ENCODE results near the gene CNTF.

CNTF gene

GRCh38 chr11:58597486-58598144 is 24.9 kb upstream of the CNTF start:
- Histone ChIP-seq H3K79me2 (ENCODE audit: insufficient read depth, low read length) (peaks cover 98% of the 10 kb centered on the region), H4K20me1 (ENCODE audit: insufficient read depth, low read length) (0 out of 2 replicates have a peak, but pooled peaks cover 2% of the 10 kb centered on the region), H3K36me3 (ENCODE audit: insufficient read depth, low read length) (peaks cover 55% of the 10 kb centered on the region), H3K27ac (ENCODE audit: low read depth, low read length, poor library complexity, severe bottlenecking) (no peak overlapping the region), H2AFZ (ENCODE audit: low read length) (no peak overlapping the region), H3F3A (ENCODE audit: insufficient read depth, low read length) (no peaks in the 10 kb centered on the region), H3K4me2 (ENCODE audit: low read length) (no peak overlapping the region), H3K4me3 (ENCODE audit: low read depth, low read length, poor library complexity, severe bottlenecking) (no peak overlapping the region), H3K9me3 (ENCODE audit: low read length) (no peaks in the 10 kb centered on the region), H3K9ac (ENCODE audit: low read length) (no peak overlapping the region), H3K9me2 (ENCODE audit: low read depth, low read length) (no peaks in the 10 kb centered on the region), H3K4me1 (ENCODE audit: insufficient read depth, low read length, severe bottlenecking) (peaks cover 39% of the 10 kb centered on the region), H3K27me3 (ENCODE audit: insufficient read depth, low read length) (no peaks in the 10 kb centered on the region)
- TF ChIP-seq EZH2 (IDR thresholded peaks at IDR 0.05; ENCODE audit: borderline replicate concordance, low read length) = no peak
- no peak for TF ChIP-seq CTCF (IDR thresholded peaks at IDR 0.05; ENCODE audit: low read length)

GRCh38 chr11:58600510-58600909 is 22.0 kb upstream of the CNTF start:
- TF ChIP-seq EZH2 (IDR thresholded peaks at IDR 0.05; ENCODE audit: borderline replicate concordance, low read length) (no peak), CTCF (IDR thresholded peaks at IDR 0.05; ENCODE audit: low read length) (no peak)
- peaks cover 99% of the 10 kb centered on the region for H3K79me2 ChIP-seq (ENCODE audit: insufficient read depth, low read length)
- H3K9me3 ChIP-seq (ENCODE audit: low read length) = no peaks in the 10 kb centered on the region
- H3F3A ChIP-seq (ENCODE audit: insufficient read depth, low read length) = no peaks in the 10 kb centered on the region
- no peak overlapping the region for H3K4me2 ChIP-seq (ENCODE audit: low read length)
- H3K4me1 ChIP-seq (ENCODE audit: insufficient read depth, low read length, severe bottlenecking) = peaks cover 29% of the 10 kb centered on the region
- no peak overlapping the region for H2AFZ ChIP-seq (ENCODE audit: low read length)
- H3K4me3 ChIP-seq (ENCODE audit: low read depth, low read length, poor library complexity, severe bottlenecking) = no peak overlapping the region
- 0 out of 2 replicates have a peak, but pooled peaks cover 2% of the 10 kb centered on the region for H4K20me1 ChIP-seq (ENCODE audit: insufficient read depth, low read length)
- H3K9ac ChIP-seq (ENCODE audit: low read length) = no peak overlapping the region
- no peak overlapping the region for H3K27ac ChIP-seq (ENCODE audit: low read depth, low read length, poor library complexity, severe bottlenecking)
- no peaks in the 10 kb centered on the region for H3K9me2 ChIP-seq (ENCODE audit: low read depth, low read length)
- peaks cover 58% of the 10 kb centered on the region for H3K36me3 ChIP-seq (ENCODE audit: insufficient read depth, low read length)
- H3K27me3 ChIP-seq (ENCODE audit: insufficient read depth, low read length) = no peaks in the 10 kb centered on the region

GRCh38 chr11:58606930-58607714 is 15.3 kb upstream of the CNTF start:
- Histone ChIP-seq H3K4me1 (ENCODE audit: insufficient read depth, low read length, severe bottlenecking) (peaks cover 37% of the 10 kb centered on the region), H3F3A (ENCODE audit: insufficient read depth, low read length) (no peaks in the 10 kb centered on the region), H3K79me2 (ENCODE audit: insufficient read depth, low read length) (peaks cover 72% of the 10 kb centered on the region), H2AFZ (ENCODE audit: low read length) (no peak overlapping the region), H3K4me2 (ENCODE audit: low read length) (no peak overlapping the region), H3K27ac (ENCODE audit: low read depth, low read length, poor library complexity, severe bottlenecking) (peak overlapping the region; percentile 7), H3K36me3 (ENCODE audit: insufficient read depth, low read length) (peaks cover 48% of the 10 kb centered on the region), H3K9me3 (ENCODE audit: low read length) (no peaks in the 10 kb centered on the region), H3K27me3 (ENCODE audit: insufficient read depth, low read length) (no peaks in the 10 kb centered on the region), H4K20me1 (ENCODE audit: insufficient read depth, low read length) (no peaks in the 10 kb centered on the region), H3K9me2 (ENCODE audit: low read depth, low read length) (no peaks in the 10 kb centered on the region), H3K4me3 (ENCODE audit: low read depth, low read length, poor library complexity, severe bottlenecking) (no peak overlapping the region), H3K9ac (ENCODE audit: low read length) (no peak overlapping the region)
- TF ChIP-seq CTCF (IDR thresholded peaks at IDR 0.05; ENCODE audit: low read length) (no peak), EZH2 (IDR thresholded peaks at IDR 0.05; ENCODE audit: borderline replicate concordance, low read length) (no peak)
